IPS-20b (cell line): ENCODE measurements around the gene THSD4.

Experiments used
- H3K27ac ChIP-seq: one replicate; pipeline ENCODE4 v1.5.1; 2013; ENCODE audit warnings: low read length
- H3K27me3 ChIP-seq: 2 replicates; pipeline ENCODE4 v1.6.1; 2013; ENCODE audit warnings: mild to moderate bottlenecking, low read length, inconsistent platforms; ENCODE audit not compliant: insufficient read depth
- H3K36me3 ChIP-seq: 2 replicates; pipeline ENCODE4 v1.6.1; 2013; ENCODE audit warnings: low read depth, mild to moderate bottlenecking, inconsistent platforms, low read length, moderate library complexity; ENCODE audit not compliant: insufficient read depth
- H3K4me1 ChIP-seq: 2 replicates; pipeline ENCODE4 v1.6.1; 2013; ENCODE audit warnings: mild to moderate bottlenecking, control low read depth, inconsistent platforms, low read length, moderate library complexity; ENCODE audit not compliant: insufficient read depth
- H3K4me3 ChIP-seq: 2 replicates; pipeline ENCODE4 v1.5.1; 2013; ENCODE audit warnings: mild to moderate bottlenecking, low read length, inconsistent platforms
- H3K9ac ChIP-seq: 2 replicates; pipeline ENCODE4 v1.6.1; 2013; ENCODE audit warnings: low read depth, mild to moderate bottlenecking, inconsistent platforms, low read length, moderate library complexity
- H3K9me3 ChIP-seq: 2 replicates; pipeline ENCODE4 v1.6.1; 2013; ENCODE audit warnings: mild to moderate bottlenecking, low read depth, low read length, inconsistent platforms; ENCODE audit not compliant: insufficient read depth

THSD4 gene

GRCh38 chr15:71448688-71449114 is 333.4 kb downstream of the THSD4 start:
- no peaks in the 10 kb centered on the region for H3K27me3 ChIP-seq
- no peak overlapping the region for H3K9ac ChIP-seq
- H3K36me3 ChIP-seq: no peaks in the 10 kb centered on the region
- H3K4me1 ChIP-seq: peaks cover 2% of the 10 kb centered on the region
- H3K27ac ChIP-seq: no peak overlapping the region
- no peaks in the 10 kb centered on the region for H3K9me3 ChIP-seq
- H3K4me3 ChIP-seq: no peak overlapping the region

GRCh38 chr15:71449363-71449762 is 334.1 kb downstream of the THSD4 start:
- Histone ChIP-seq H3K27ac (no peak overlapping the region), H3K4me3 (no peak overlapping the region), H3K4me1 (no peaks in the 10 kb centered on the region; the same call in 1 of the 2 replicates), H3K36me3 (no peaks in the 10 kb centered on the region), H3K9me3 (no peaks in the 10 kb centered on the region), H3K27me3 (no peaks in the 10 kb centered on the region), H3K9ac (no peak overlapping the region)

GRCh38 chr15:71449956-71450355 is 334.7 kb downstream of the THSD4 start:
- H3K4me3 ChIP-seq: no peak overlapping the region

GRCh38 chr15:71451130-71451529 is 335.9 kb downstream of the THSD4 start:
- Histone ChIP-seq H3K36me3 (no peaks in the 10 kb centered on the region), H3K9ac (no peak overlapping the region), H3K4me3 (no peak overlapping the region), H3K27me3 (no peaks in the 10 kb centered on the region), H3K9me3 (no peaks in the 10 kb centered on the region), H3K4me1 (no peaks in the 10 kb centered on the region; the same call in 1 of the 2 replicates), H3K27ac (no peak overlapping the region)

More at GRCh38 chr15:71449956-71450355, 334.7 kb downstream of the THSD4 start:
- Histone ChIP-seq H3K9me3 (no peaks in the 10 kb centered on the region), H3K27ac (no peak overlapping the region), H3K9ac (no peak overlapping the region), H3K4me1 (no peaks in the 10 kb centered on the region; the same call in 1 of the 2 replicates), H3K27me3 (no peaks in the 10 kb centered on the region), H3K36me3 (no peaks in the 10 kb centered on the region)

GRCh38 chr15:71452893-71453292 is 337.6 kb downstream of the THSD4 start:
- Histone ChIP-seq H3K27me3 (no peaks in the 10 kb centered on the region), H3K36me3 (no peaks in the 10 kb centered on the region)

GRCh38 chr15:71454462-71454996 is 339.3 kb downstream of the THSD4 start:
- H3K27ac ChIP-seq: no peak overlapping the region
- no peaks in the 10 kb centered on the region for H3K9me3 ChIP-seq
- H3K36me3 ChIP-seq: no peaks in the 10 kb centered on the region
- H3K27me3 ChIP-seq: no peaks in the 10 kb centered on the region
- H3K4me3 ChIP-seq: no peak overlapping the region
- H3K9ac ChIP-seq: no peak overlapping the region
- 0 out of 2 replicates have a peak, but pooled peaks cover 2% of the 10 kb centered on the region for H3K4me1 ChIP-seq

More at GRCh38 chr15:71452893-71453292, 337.6 kb downstream of the THSD4 start:
- no peak overlapping the region for H3K4me3 ChIP-seq
- H3K4me1 ChIP-seq: no peaks in the 10 kb centered on the region
- H3K9me3 ChIP-seq: no peaks in the 10 kb centered on the region
- no peak overlapping the region for H3K9ac ChIP-seq
- H3K27ac ChIP-seq: no peak overlapping the region

GRCh38 chr15:71455107-71455506 is 339.8 kb downstream of the THSD4 start:
- H3K9me3 ChIP-seq: no peaks in the 10 kb centered on the region
- H3K27me3 ChIP-seq: no peaks in the 10 kb centered on the region
- H3K4me1 ChIP-seq: 0 out of 2 replicates have a peak, but pooled peaks cover 2% of the 10 kb centered on the region
- H3K9ac ChIP-seq: no peak overlapping the region
- H3K4me3 ChIP-seq: no peak overlapping the region
- no peak overlapping the region for H3K27ac ChIP-seq
- H3K36me3 ChIP-seq: no peaks in the 10 kb centered on the region

GRCh38 chr15:71455878-71456277 is 340.6 kb downstream of the THSD4 start:
- Histone ChIP-seq H3K9me3 (no peaks in the 10 kb centered on the region), H3K4me3 (no peak overlapping the region), H3K4me1 (0 out of 2 replicates have a peak, but pooled peaks cover 2% of the 10 kb centered on the region), H3K27me3 (no peaks in the 10 kb centered on the region), H3K27ac (no peak overlapping the region), H3K9ac (no peak overlapping the region), H3K36me3 (no peaks in the 10 kb centered on the region)

- Histone ChIP-seq H3K9me3 (no peaks in the 10 kb centered on the region), H3K27me3 (no peaks in the 10 kb centered on the region)
These were observed 341.1 kb downstream of the THSD4 start for GRCh38 chr15:71456362-71456761.

GRCh38 chr15:71456811-71457210 is 341.5 kb downstream of the THSD4 start:
- no peaks in the 10 kb centered on the region for H3K27me3 ChIP-seq
- no peaks in the 10 kb centered on the region for H3K9me3 ChIP-seq
- no peak overlapping the region for H3K4me3 ChIP-seq
- 0 out of 2 replicates have a peak, but pooled peaks cover 2% of the 10 kb centered on the region for H3K4me1 ChIP-seq
- no peak overlapping the region for H3K9ac ChIP-seq
- H3K36me3 ChIP-seq: no peaks in the 10 kb centered on the region
- no peak overlapping the region for H3K27ac ChIP-seq

More at GRCh38 chr15:71456362-71456761, 341.1 kb downstream of the THSD4 start:
- no peak overlapping the region for H3K4me3 ChIP-seq
- H3K36me3 ChIP-seq: no peaks in the 10 kb centered on the region
- H3K4me1 ChIP-seq: 0 out of 2 replicates have a peak, but pooled peaks cover 2% of the 10 kb centered on the region
- H3K9ac ChIP-seq: no peak overlapping the region
- no peak overlapping the region for H3K27ac ChIP-seq

GRCh38 chr15:71458089-71458660 is 342.9 kb downstream of the THSD4 start:
- no peak overlapping the region for H3K4me3 ChIP-seq
- H3K9ac ChIP-seq: no peak overlapping the region
- no peaks in the 10 kb centered on the region for H3K27me3 ChIP-seq
- H3K36me3 ChIP-seq: no peaks in the 10 kb centered on the region
- H3K27ac ChIP-seq: no peak overlapping the region
- 0 out of 2 replicates have a peak, but pooled peaks cover 2% of the 10 kb centered on the region for H3K4me1 ChIP-seq
- no peaks in the 10 kb centered on the region for H3K9me3 ChIP-seq

- H3K9ac ChIP-seq: no peak overlapping the region
- H3K9me3 ChIP-seq: no peaks in the 10 kb centered on the region
- no peaks in the 10 kb centered on the region for H3K36me3 ChIP-seq
- peaks cover 20% of the 10 kb centered on the region; the same call in 1 of the 2 replicates for H3K4me1 ChIP-seq
- no peak overlapping the region for H3K27ac ChIP-seq
- H3K4me3 ChIP-seq: no peak overlapping the region
- H3K27me3 ChIP-seq: no peaks in the 10 kb centered on the region
These were observed 346.5 kb downstream of the THSD4 start for GRCh38 chr15:71461748-71462147.
